Ishikawa (cell line): ENCODE results near the gene ZNF670.

Experiments used
- CEBPB ChIP-seq: IDR thresholded peaks from 2 replicates; pipeline ENCODE4 v1.6.1; 2012
- CREB1 ChIP-seq: IDR thresholded peaks from 2 replicates; pipeline ENCODE4 v1.6.1; 2012; ENCODE audit warnings: low read depth
- EGR1 ChIP-seq: IDR thresholded peaks from 2 replicates; pipeline ENCODE4 v1.6.1; 2012
- EP300 ChIP-seq: IDR thresholded peaks from 2 replicates; pipeline ENCODE4 v1.6.1; 2012; ENCODE audit warnings: borderline replicate concordance
- FOXM1 ChIP-seq: IDR thresholded peaks from 2 replicates; pipeline ENCODE4 v1.6.1; 2012; ENCODE audit warnings: low read depth, borderline replicate concordance
- NFIC ChIP-seq: IDR thresholded peaks from 2 replicates; pipeline ENCODE4 v1.6.1; 2012
- RAD21 ChIP-seq: IDR thresholded peaks from 2 replicates; pipeline ENCODE4 v1.6.1; 2012; ENCODE audit warnings: low read depth
- TAF1 ChIP-seq: IDR thresholded peaks from 2 replicates; pipeline ENCODE4 v1.6.1; 2012; ENCODE audit warnings: low read depth, mild to moderate bottlenecking
- TCF12 ChIP-seq: IDR thresholded peaks from 2 replicates; pipeline ENCODE4 v1.6.1; 2012; ENCODE audit warnings: low read depth
- TEAD4 ChIP-seq: IDR thresholded peaks from 2 replicates; pipeline ENCODE4 v1.6.1; 2012
- YY1 ChIP-seq: IDR thresholded peaks from 2 replicates; pipeline ENCODE4 v1.6.1; 2012; ENCODE audit warnings: low read depth
- ZBTB7A ChIP-seq: IDR thresholded peaks from 2 replicates; pipeline ENCODE4 v1.6.1; 2012; ENCODE audit warnings: low read depth
- TF ChIP-seq, protein P1 (sequence below): IDR thresholded peaks from 2 replicates; pipeline ENCODE4 v1.6.1; 2012
- TF ChIP-seq, protein P2 (sequence below): IDR thresholded peaks from 2 replicates; pipeline ENCODE4 v1.6.1; 2012
- TF ChIP-seq, protein P3 (sequence below): IDR thresholded peaks from 2 replicates; pipeline ENCODE4 v1.6.1; 2012; ENCODE audit warnings: low read depth, mild to moderate bottlenecking

ZNF670 gene

DNA sequence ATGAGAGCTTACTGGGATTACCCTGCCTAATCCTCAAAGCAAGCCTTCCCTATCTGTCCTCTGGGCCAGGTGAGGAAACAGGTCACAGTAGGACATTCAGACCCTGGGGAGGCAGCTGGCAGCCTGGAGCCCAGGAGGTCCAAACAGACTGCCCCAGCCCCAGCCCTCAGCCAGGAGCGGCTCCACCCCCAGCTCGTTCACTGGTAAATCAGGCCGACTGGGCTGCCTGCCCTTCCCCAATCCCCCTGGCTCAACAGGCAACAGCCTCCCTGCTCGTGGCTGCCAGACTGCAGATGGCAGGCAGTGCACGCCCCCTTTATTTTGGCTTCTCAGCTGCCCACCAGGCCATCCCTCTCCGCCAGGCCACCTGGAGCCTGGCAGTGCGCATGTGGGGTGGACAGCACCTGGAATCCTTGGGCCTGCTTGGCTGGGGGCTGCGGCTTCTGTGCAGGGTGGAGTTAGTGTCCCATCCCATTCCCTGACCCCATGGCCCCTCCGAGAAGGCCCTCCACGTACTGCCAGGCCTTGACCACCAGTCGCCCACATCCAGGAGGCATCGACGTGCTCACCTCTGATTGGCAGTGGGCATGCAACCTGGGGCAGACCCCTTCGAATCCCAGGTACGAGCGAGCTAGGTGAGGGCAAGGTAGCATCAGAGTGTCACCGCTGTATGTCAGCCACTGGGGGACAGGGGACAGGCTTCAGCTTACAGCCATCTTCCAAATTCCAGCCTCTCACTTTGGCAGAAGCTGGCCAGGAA lies 11.2 kb upstream of the ZNF670 start:
- TF ChIP-seq TEAD4, result no peak
- TF ChIP-seq, protein P1, sequence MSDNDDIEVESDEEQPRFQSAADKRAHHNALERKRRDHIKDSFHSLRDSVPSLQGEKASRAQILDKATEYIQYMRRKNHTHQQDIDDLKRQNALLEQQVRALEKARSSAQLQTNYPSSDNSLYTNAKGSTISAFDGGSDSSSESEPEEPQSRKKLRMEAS, result no peak
- TF ChIP-seq CEBPB, result no peak
- no peak for TF ChIP-seq EGR1
- TF ChIP-seq CREB1, result no peak
- TF ChIP-seq TCF12, result no peak
- TF ChIP-seq, protein P2, sequence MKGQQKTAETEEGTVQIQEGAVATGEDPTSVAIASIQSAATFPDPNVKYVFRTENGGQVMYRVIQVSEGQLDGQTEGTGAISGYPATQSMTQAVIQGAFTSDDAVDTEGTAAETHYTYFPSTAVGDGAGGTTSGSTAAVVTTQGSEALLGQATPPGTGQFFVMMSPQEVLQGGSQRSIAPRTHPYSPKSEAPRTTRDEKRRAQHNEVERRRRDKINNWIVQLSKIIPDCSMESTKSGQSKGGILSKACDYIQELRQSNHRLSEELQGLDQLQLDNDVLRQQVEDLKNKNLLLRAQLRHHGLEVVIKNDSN, result no peak
- no peak for TF ChIP-seq EP300

DNA sequence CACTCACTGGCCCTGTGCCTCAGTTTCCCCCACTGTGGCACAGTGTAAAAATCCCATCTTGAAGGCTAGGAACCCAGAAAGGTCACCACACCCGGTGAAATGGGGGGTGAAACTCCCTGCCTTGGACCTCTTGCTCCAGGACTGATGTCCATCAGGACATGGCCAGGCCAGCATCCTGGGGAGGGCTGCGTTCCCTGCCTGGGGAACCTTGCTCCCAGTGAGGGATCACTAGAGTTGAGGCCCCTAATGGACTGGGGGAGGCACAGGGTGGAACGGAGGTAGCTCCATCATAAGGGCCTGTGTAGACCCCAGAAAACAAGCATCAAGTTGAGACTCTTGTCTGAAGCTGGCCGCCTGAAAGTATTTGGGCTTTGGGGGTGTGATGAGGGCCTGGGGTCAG lies 10.4 kb upstream of the ZNF670 start:
- TF ChIP-seq ZBTB7A (no peak), CEBPB (no peak)

DNA sequence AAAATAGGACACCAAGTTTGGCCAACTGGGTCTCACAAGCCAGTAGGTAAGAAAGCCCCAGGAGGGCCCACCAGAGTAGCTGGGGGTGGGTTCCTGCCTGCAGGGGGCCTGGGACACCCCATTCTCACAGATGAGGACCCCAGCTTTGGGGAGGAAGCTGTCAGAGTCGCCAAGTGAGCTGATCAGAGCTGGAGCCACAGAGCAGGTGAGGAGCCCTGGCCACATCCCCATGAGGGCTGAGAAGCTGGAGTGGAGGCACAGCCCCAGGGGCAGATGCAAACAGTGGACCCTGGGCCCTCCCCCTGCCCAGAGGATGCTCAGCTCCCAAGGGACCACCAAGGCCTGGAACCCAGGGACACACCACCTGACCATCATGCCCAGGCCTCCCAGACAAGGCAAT lies 8.6 kb upstream of the ZNF670 start:
- TF ChIP-seq FOXM1 (no peak), EGR1 (no peak), NFIC (no peak), ZBTB7A (no peak), CREB1 (no peak), TAF1 (no peak), RAD21 (no peak), CEBPB (no peak)
- TF ChIP-seq, protein P2, result no peak
- TF ChIP-seq, protein P3, sequence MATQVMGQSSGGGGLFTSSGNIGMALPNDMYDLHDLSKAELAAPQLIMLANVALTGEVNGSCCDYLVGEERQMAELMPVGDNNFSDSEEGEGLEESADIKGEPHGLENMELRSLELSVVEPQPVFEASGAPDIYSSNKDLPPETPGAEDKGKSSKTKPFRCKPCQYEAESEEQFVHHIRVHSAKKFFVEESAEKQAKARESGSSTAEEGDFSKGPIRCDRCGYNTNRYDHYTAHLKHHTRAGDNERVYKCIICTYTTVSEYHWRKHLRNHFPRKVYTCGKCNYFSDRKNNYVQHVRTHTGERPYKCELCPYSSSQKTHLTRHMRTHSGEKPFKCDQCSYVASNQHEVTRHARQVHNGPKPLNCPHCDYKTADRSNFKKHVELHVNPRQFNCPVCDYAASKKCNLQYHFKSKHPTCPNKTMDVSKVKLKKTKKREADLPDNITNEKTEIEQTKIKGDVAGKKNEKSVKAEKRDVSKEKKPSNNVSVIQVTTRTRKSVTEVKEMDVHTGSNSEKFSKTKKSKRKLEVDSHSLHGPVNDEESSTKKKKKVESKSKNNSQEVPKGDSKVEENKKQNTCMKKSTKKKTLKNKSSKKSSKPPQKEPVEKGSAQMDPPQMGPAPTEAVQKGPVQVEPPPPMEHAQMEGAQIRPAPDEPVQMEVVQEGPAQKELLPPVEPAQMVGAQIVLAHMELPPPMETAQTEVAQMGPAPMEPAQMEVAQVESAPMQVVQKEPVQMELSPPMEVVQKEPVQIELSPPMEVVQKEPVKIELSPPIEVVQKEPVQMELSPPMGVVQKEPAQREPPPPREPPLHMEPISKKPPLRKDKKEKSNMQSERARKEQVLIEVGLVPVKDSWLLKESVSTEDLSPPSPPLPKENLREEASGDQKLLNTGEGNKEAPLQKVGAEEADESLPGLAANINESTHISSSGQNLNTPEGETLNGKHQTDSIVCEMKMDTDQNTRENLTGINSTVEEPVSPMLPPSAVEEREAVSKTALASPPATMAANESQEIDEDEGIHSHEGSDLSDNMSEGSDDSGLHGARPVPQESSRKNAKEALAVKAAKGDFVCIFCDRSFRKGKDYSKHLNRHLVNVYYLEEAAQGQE, result no peak

DNA sequence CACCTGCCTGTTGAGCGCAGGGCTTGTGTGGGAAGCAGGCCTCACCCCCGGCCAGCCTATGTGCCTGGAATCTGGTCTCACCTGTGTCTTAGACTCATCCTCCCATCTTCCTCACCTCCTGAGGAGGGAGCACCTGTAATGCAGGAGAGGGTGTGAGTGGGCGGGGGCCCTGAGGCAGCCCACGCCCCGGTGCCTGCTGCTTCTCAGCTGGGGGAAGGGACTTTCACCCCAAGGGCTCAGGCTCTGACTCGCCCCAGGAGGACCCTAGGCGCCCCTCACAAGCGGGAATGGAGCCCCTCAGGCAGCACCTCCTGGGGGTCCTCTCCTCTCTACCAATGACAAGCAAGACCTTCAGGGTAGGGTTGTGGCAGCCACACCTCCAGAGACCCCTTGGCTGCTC lies 6.7 kb upstream of the ZNF670 start:
- TF ChIP-seq CREB1 (no peak), YY1 (no peak), TEAD4 (no peak)
- TF ChIP-seq, protein P3, result no peak

DNA sequence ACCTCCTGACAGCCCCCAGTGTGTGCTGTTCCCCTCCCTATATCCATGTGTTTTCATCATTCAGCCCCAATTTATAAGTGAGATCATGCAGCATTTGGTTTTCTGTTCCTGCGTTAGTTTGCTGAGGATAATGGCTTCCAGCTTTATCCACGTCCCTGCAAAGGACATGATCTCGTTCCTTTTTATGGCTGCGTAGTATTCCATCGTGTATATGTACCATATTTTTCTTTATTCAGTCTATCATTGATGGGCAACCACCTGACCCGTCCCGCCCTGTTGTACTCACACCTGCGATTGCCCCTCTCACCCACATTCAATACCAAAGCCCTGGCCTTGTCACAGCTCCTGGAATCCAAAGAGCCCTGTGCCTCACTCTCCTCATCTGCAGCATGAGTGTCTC lies 6.2 kb upstream of the ZNF670 start:
- TF ChIP-seq NFIC (no peak), TEAD4 (no peak), FOXM1 (no peak), RAD21 (no peak), CEBPB (no peak), EGR1 (no peak), CREB1 (no peak), TCF12 (no peak), TAF1 (no peak), EP300 (no peak), YY1 (no peak), ZBTB7A (no peak)
- TF ChIP-seq, protein P1, result no peak
- TF ChIP-seq, protein P2, result no peak
- TF ChIP-seq, protein P3, result no peak
